Stimulated activated CD4-positive, alpha-beta T cell treated with anti-CD3 and anti-CD28 coated beads, Interleukin-4, amount 100 ng/mL, for 1 hour (primary cell): ENCODE results near the gene ZNF229.
A peak's percentile ranks its signal among the peaks of the same experiment; 100 is the strongest.
"Not testable (repeated sequence)": the region's sequence is repeated elsewhere in the genome, so short reads cannot be mapped to it uniquely, and the experiment has no call there.

Experiments used
- DNase-seq: peaks from one replicate; pipeline ENCODE4 v3.0.0-alpha.2; 2020

Gene ZNF229

GRCh38 chr19:44447916-44448674 lies at the start of gene ZNF229:
TSS of gene ZNF229 (minus strand) at chr19:44448472. CDS start at chr19:44442847, 5,625 bp downstream.
- DNase-seq = peak; percentile 69

GRCh38 chr19:44496711-44497110 lies 48.4 kb upstream of the ZNF229 start:
- no peak for DNase-seq

- DNase-seq = no peak
Measured at GRCh38 chr19:44476559-44477408, 28.5 kb upstream of the ZNF229 start.

DNA sequence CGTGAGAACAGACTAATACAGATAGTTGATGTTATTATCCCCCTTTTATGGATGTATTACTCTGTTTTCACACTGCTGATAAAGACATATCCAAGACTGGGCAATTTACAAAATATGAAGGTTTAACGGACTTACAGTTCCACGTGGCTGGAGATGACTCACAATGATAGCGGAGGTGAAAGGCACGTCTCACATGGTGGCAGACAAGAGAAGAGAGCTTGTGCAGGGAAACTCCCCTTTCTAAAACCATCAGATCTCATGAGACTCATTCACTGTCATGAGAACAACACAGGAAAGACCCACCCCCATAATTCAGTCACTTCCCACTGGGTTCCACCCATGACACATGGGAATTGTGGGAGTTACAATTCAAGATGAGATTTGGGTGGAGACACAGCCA lies 20.5 kb upstream of the ZNF229 start:
- DNase-seq = not testable (repeated sequence)

- DNase-seq = not testable (repeated sequence)
Measured at GRCh38 chr19:44462600-44463286, 14.5 kb upstream of the ZNF229 start.

GRCh38 chr19:44456016-44456415 lies 7.7 kb upstream of the ZNF229 start:
- not testable (repeated sequence) for DNase-seq

GRCh38 chr19:44455100-44455499 lies 6.8 kb upstream of the ZNF229 start:
- no peak for DNase-seq

DNA sequence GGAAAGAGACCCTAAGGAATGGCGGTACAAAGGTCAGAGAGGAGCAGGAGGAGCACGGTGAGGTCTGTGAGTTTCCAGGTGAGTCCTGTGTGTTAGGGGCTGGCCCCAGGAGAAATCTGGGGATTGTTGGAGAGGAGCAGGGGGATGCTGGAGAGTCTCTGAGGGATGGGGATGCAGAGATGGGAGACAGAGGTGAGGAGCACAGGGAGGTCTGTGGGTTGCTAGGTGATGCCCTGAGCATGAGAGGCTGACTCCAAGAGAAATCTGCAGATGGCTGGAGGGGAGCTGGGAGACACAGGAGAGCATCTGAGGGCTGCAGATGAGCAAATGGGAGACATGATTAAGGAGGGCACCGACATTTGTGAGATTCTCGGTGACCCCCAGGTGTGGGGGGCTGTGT lies 4.1 kb upstream of the ZNF229 start:
- DNase-seq = no peak

GRCh38 chr19:44451687-44452086 lies 3.4 kb upstream of the ZNF229 start:
- DNase-seq = no peak

- DNase-seq = no peak
Measured at GRCh38 chr19:44438441-44438840, 9.8 kb downstream of the ZNF229 start.

DNA sequence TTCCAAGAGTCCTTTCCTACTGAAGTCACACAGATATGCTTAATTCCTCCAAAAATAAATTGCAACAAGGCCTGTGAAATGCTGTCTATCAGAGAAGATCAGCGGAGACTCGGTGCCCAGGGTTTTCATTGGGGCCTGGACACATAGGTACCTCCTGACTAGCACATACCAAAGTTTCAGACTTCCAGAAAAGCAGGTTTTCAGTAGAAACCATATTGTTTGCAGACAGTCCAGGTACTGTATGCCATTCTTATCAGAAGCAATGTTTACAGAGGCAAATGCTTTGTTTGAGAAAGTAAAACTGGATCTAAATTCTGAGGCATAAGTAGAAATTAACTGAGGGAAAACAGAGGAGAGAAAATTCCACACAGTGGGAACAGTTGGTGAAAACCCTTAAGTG lies 12.8 kb downstream of the ZNF229 start:
- no peak for DNase-seq

- no peak for DNase-seq
Measured at GRCh38 chr19:44430956-44431355, 17.3 kb downstream of the ZNF229 start.

GRCh38 chr19:44415553-44415952 lies 32.7 kb downstream of the ZNF229 start:
- DNase-seq = not testable (repeated sequence)

DNA sequence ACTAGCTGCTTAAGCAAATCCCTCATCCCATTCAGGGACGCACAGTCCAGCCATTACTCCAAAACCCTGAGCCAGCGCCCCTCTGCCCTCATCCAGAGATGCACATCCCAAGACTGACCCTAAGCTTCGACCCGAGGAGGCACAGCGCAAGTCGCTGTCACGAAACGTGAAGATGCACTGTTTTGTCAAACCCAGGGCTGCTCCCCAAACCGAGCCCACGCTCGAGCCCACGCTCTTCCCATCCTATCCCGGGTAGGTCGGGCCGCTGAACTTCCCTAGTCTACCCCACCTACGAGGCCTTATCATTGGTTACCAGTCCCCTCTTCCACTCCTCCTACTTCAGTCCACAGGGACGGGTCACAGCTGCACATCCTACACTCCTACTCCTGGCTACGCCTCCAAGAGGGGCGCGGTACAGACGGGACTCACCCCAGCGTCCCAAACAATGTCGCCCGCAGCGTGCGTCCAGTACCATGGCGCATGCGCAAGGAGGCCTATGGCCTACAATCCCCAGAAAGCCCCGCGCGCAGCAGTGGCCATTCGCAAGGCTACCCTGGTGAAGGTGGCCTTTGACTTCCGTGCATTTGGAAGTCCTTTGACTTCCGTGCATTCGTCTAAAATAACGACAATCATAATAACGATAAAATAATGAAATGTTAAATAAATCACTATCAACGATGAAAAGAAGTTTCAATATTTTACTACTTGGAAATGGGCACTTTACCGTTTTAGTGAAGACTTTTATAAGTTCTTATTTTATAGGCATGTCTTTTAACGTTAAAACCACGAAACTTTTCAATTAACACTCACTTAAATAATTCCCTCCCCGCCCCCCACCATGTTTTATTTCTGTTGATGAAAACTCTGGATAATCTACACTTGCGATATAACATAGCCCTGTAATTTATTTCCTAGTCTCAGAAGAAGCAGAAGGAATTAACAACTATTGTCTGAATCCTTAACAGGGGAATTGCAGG lies 46.8 kb downstream of the ZNF229 start, which contains the start of gene ZNF285:
Gene ZNF285, minus strand, starts transcription at position 470 of the 977 bp plus-strand sequence. CDS start 4,395 bp downstream, outside the sequence.
- peak; percentile 74 for DNase-seq

GRCh38 chr19:44389268-44389667 lies 59.0 kb downstream of the ZNF229 start:
- not testable (repeated sequence) for DNase-seq
